ENCODE results near the gene HTD2. TPM values are rescaled to one million over a fixed set of nuclear protein-coding genes. Genes with fewer than 3 reads are reported as not detected.
A peak's percentile ranks its signal among the peaks of the same experiment; 100 is the strongest.

Gene HTD2
- total RNA-seq, 2 donors from 2014 or later = 0.99 to 4.9 TPM

GRCh38 chr3:58324391-58325390, 18.4 kb downstream of the HTD2 start:
- no peak for DNase-seq

GRCh38 chr3:58325525-58325992, 19.2 kb downstream of the HTD2 start:
- DNase-seq (no peak), ATAC-seq (peak; percentile 68)
- no peaks in the 10 kb centered on the region for H3K27me3 ChIP-seq
- WGBS, 2 donors = 26 to 31% methylated on average over 2 of the region's 2 CpGs
- TF ChIP-seq POLR2A (IDR thresholded peaks at IDR 0.05) = no peak
- TF ChIP-seq CTCF (IDR thresholded peaks at IDR 0.05) = no peak
- H3K27ac ChIP-seq = peak overlapping the region in 3 of 4 donors; percentile 31 to 72 (median 53)
- H3K9me3 ChIP-seq = no peaks in the 10 kb centered on the region
- peaks cover 11% of the 10 kb centered on the region for H3K4me1 ChIP-seq
- intact Hi-C loops (cut with DNase I) = no loop called here
- no peaks in the 10 kb centered on the region for H3K36me3 ChIP-seq (replicated peaks in 1 of 2; ENCODE audit: insufficient read depth in 1 of 2, low read depth in 2 of 2)
- no peak overlapping the region for H3K4me3 ChIP-seq

More at GRCh38 chr3:58324391-58325390, 18.4 kb downstream of the HTD2 start:
- H3K4me3 ChIP-seq = no peak overlapping the region
- WGBS, 2 donors = 75 to 86% methylated on average over 7 of the region's 7 CpGs
- no peak for ATAC-seq
- H3K9me3 ChIP-seq = no peaks in the 10 kb centered on the region
- intact Hi-C loops (cut with DNase I) = loop anchor here (5.0 kb wide), 1 partner anchor 93 kb away; no protein-coding TSS in a partner anchor
- H3K36me3 ChIP-seq (replicated peaks in 1 of 2; ENCODE audit: insufficient read depth in 1 of 2, low read depth in 2 of 2) = no peaks in the 10 kb centered on the region
- H3K27ac ChIP-seq = peak overlapping the region in 3 of 4 donors; percentile 31 to 72 (median 53)
- no peak for TF ChIP-seq POLR2A (IDR thresholded peaks at IDR 0.05)
- no peak for TF ChIP-seq CTCF (IDR thresholded peaks at IDR 0.05)
- H3K27me3 ChIP-seq = no peaks in the 10 kb centered on the region
- H3K4me1 ChIP-seq = peaks cover 11% of the 10 kb centered on the region

- Histone ChIP-seq H3K4me1 (peaks cover 11% of the 10 kb centered on the region), H3K36me3 (replicated peaks in 1 of 2; ENCODE audit: insufficient read depth in 1 of 2, low read depth in 2 of 2) (no peaks in the 10 kb centered on the region), H3K9me3 (no peaks in the 10 kb centered on the region), H3K27me3 (no peaks in the 10 kb centered on the region), H3K27ac (peak overlapping the region in 2 of 4 donors; percentile 53 to 72), H3K4me3 (no peak overlapping the region)
- WGBS, 2 donors = 86 to 93% methylated on average over 7 to 8 of the region's 8 CpGs
- DNase-seq = no peak
- intact Hi-C loops (cut with DNase I) = no loop called here
- TF ChIP-seq POLR2A (IDR thresholded peaks at IDR 0.05) = no peak
- no peak for TF ChIP-seq CTCF (IDR thresholded peaks at IDR 0.05)
- ATAC-seq = no peak
Observed at GRCh38 chr3:58326267-58326900, 20.1 kb downstream of the HTD2 start.

- H3K36me3 ChIP-seq (replicated peaks in 1 of 2; ENCODE audit: insufficient read depth in 1 of 2, low read depth in 2 of 2) = no peaks in the 10 kb centered on the region
- H3K4me3 ChIP-seq = no peak overlapping the region
- no peak for TF ChIP-seq POLR2A (IDR thresholded peaks at IDR 0.05)
- H3K27ac ChIP-seq = no peak overlapping the region
- WGBS, 2 donors = 74 to 76% methylated on average over 8 of the region's 8 CpGs
- H3K27me3 ChIP-seq = no peaks in the 10 kb centered on the region
- peaks cover 28% of the 10 kb centered on the region for H3K4me1 ChIP-seq
- no peaks in the 10 kb centered on the region for H3K9me3 ChIP-seq
- ATAC-seq (no peak), DNase-seq (no peak)
- intact Hi-C loops (cut with DNase I) = no loop called here
Observed at GRCh38 chr3:58329150-58329921, 23.0 kb downstream of the HTD2 start.
